GM18873 (cell line): ENCODE data around the gene TFAP2C.
"Not testable (repeated sequence)": the region's sequence is repeated elsewhere in the genome, so short reads cannot be mapped to it uniquely, and the experiment has no call there.

ENCODE experiments used
- ATAC-seq: cut with Tn5 transposase; IDR thresholded peaks from one replicate; pipeline ENCODE4 v1.9.1; 2021; ENCODE audit warnings: mild to moderate bottlenecking, moderate library complexity, moderate number of reproducible peaks; ENCODE audit not compliant: unreplicated experiment, low FRiP score

The TFAP2C gene

GRCh38 chr20:56614196-56614595 lies 14.9 kb upstream of the TFAP2C start:
- no peak for ATAC-seq

DNA sequence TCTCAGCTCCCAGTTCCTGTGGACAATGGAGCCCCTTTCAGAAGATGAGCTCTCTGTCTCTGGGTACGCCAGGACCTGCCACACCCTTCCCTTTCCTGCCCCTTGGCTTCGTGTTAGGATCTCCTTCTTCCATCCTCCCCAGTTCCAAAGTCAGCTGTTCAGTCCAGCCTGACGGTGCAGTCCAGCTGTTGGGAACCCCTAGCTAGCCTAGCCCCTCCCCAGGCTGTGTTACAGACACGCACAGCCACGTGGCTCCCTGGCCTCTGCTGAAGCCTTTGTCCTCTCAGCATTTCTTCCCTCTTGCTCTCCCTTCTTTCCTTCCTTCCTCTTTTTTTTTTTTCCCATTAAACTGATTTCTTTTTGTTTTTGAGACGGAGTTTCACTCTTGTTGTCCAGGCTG lies 12.4 kb upstream of the TFAP2C start:
- ATAC-seq = no peak

GRCh38 chr20:56617489-56617888 lies 11.6 kb upstream of the TFAP2C start:
- ATAC-seq = no peak

GRCh38 chr20:56621730-56622129 lies 7.4 kb upstream of the TFAP2C start:
- no peak for ATAC-seq

DNA sequence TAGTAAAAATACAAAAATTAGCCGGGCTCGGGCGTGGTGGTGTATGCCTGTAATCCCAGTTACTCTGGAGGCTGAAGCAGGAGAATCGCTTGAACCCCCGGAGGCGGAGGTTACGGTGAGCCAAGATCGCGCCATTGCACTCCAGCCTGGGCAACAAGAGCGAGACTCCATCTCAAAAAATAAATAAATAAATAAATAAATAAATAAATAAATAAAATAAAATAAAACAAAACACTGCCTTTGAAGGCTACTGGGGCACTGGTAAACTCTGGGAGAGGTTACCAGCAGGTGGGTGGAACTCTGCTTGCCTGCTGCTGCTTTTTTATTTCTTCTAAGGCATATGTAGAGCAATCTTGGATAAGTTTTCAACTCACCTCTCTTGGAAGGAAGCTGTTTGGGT lies 5.2 kb upstream of the TFAP2C start:
- not testable (repeated sequence) for ATAC-seq

DNA sequence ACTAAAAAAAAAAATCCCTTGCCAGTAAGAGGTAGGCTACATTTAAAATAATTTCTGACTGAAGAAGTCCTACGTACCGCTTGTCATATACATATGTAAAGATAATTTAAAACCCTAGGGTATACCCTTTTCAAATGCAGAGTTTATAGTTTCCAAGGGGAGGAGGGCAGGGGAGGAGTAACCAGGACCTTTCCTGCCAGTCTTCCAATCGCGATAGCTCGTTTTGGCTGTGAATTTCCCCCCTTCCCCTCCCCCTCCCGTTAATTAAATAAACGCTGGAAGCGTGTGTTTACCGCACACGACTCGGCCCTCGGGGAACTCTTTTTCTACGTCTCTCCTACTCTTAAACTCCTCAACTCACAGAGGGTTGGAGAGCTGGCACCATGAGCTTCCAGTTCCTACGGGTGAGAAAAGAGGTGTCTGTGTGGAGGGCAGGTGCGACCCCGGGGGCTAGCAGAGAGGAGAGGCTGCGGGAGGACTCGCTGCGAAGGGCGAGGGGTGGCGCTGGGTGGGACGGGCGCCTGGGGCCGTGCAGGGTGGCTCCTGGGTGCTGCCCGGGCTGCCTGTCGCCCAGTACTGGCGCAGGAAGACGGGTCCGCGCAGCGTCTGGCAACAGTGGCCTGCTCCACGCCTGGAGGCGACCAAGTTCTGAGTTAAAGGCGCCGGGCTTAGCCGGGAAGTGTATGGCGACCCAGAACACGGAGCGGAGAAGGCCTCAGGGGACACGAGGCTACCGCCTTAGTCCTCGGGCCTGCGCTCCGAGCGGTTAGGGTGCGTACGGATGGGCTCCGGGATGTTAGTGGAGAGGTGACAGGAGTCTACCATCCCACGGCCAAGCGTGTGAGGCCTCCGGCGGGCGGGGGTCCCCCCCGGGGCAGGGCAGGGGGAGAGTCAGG lies 4.1 kb upstream of the TFAP2C start:
- no peak for ATAC-seq

DNA sequence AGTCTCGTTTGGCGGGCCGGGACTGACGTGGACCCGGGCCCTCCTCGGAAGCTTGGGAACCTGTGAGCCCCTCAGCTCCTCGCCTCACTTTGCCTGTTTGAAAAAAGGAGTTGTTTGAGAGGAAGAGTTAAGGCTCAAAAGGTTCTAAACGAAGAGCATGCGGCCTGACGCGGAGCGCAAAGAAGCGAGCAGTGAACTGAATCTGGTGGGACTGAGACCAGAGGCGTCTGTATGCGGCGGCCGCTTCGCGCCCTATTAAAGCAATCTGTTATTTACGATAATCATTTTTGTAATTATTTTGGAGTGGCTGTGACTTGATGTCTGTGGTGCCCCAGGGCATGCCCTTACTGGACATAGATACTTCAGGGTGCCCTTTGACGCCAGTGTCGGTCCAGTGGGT lies 3.3 kb upstream of the TFAP2C start:
- ATAC-seq = no peak

DNA sequence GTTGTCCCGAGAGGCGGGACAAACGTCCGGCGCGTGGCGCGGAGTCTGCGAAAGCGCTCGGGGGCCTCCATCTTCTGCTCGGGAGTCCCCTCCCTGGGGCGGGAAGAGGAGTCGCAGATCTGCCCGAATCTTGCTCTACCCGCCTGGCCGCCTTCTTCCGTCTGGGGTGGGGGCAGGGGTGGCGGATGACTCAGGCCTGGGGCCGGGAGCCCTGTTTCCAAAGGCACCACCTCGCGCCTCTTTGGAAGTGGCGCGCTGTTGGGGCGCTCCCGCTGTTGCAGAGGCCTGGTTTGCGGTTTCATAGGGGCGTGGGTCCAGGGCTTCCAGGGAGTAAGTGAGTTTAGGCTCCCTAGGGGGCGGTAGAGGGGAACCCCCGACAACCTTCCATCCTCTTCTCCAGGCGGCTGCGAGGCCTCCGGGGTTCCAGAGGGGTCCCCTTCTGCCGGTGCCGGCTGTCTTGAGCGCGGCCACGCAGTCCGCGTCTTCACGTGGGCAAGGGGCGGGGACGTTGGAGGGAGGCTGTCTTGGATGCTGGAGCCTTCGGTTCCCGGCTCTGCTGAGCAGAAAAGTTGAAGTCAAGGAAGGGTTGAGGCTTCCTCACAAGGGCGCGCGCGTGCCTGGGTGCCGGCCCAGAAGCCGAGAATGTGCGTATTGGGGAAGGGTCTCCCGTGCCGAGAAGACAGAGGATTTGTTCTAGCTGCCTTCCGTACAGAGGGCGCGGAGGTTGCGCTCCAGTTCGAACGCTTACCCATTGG lies 2.6 kb upstream of the TFAP2C start:
- no peak for ATAC-seq

- no peak for ATAC-seq
These were observed 1.7 kb upstream of the TFAP2C start for GRCh38 chr20:56627122-56628014.

GRCh38 chr20:56628015-56628872 lies 862 bp upstream of the TFAP2C start:
- no peak for ATAC-seq

DNA sequence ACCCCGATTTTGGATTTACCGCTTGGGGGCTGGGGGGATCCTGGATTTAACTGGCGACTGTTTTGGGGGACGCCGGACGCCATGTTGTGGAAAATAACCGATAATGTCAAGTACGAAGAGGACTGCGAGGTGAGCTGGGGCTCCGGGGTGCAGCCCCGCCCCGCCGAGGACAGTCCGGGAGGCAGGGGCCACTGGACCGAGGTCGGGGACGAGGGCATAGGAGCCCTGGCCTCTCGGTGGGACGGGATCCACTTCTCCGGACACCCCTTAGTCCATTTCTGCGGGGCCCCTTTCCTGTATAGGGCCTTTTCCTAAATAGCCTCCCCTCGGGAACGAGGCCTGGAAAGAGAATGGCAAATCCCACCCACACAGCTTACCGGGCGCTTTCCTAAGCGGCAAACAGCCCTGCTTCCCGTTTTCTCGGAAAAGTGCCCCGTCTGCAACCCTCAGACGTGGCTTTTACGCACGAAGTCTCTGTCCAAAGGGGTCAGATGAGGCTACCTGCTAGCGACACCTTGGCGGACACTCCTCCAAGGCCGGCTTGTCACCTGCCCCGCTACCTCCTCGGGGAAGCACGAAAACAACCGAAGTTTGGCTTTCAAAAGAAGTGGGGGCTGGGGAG lies 469 bp downstream of the TFAP2C start:
- no peak for ATAC-seq

GRCh38 chr20:56630086-56630493 lies 984 bp downstream of the TFAP2C start:
- ATAC-seq = no peak

DNA sequence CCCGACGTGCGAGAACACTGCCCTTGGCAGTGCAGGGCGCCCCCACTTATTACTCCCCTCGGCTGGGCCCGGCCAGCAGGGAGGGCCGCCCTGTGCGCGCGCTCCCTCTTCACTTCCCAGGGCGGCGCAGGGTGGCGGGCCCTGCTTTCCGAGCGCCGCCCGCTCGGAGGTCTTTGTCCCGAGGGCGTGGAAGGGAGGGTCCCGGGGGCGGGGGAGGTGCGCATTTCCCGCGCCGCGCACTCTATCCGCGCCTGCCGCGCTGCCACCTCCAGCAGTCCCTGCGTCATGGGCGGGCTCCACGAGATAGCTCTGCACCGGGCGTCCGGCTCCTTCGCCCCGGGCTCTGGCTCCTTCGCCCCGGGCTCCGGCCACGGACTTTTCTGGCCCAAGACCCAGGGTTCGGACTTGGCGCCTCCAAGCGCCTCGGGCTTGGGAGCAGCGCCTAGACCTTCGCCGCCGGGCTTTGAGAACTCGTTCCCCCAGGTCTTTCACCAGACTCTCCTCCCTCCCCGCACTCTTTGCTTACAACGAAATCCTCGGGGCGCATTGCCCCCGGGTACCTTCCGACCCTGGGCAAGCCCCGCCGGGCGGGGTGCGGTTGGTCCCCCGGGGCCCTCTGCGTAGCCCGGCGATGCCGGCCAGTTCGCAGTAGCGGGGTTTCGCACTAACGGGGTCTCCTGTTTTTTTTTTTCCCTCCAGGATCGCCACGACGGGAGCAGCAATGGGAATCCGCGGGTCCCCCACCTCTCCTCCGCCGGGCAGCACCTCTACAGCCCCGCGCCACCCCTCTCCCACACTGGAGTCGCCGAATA lies 1.6 kb downstream of the TFAP2C start:
- ATAC-seq = no peak

DNA sequence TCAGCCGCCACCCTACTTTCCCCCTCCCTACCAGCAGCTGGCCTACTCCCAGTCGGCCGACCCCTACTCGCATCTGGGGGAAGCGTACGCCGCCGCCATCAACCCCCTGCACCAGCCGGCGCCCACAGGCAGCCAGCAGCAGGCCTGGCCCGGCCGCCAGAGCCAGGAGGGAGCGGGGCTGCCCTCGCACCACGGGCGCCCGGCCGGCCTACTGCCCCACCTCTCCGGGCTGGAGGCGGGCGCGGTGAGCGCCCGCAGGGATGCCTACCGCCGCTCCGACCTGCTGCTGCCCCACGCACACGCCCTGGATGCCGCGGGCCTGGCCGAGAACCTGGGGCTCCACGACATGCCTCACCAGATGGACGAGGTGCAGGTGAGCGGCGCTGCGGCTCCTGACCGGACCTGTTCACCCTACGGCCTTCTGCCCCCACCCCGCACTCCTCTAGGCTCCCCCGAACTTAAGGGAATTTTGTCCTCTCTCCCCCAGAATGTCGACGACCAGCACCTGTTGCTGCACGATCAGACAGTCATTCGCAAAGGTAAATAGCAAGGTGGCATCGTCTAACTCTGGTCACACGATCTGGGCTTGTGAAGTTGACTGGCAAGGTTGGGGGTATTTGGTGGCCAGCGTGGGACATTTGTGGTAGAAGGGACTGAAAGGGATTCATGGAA lies 2.3 kb downstream of the TFAP2C start:
- ATAC-seq = no peak

GRCh38 chr20:56631990-56632327 lies 2.9 kb downstream of the TFAP2C start:
- ATAC-seq = no peak

GRCh38 chr20:56634307-56634706 lies 5.2 kb downstream of the TFAP2C start:
- no peak for ATAC-seq

- ATAC-seq = no peak
These were observed 5.8 kb downstream of the TFAP2C start for GRCh38 chr20:56634735-56635385.

DNA sequence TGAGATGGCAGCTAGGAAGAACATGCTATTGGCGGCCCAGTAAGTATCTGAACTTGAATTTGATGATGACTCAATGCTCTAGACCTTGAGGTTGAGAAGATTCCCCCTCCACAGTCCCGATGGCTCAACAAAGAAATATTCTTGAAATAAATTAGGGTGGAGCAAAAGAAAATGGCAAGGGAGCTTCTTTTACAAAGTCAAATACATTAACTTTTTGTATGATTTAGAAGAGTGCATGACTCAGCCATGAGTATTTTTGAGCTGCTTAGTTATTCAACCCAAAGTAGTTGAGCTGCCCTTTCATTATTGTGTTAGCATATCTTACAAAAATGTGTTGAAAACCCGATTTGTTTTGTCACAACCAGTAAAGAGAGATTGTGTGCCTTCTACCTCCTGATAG lies 7.6 kb downstream of the TFAP2C start:
- ATAC-seq = no peak
